Measurements from ENCODE around the gene NEDD8.
A peak's percentile ranks its signal among the peaks of the same experiment; 100 is the strongest.

NEDD8 gene

DNA sequence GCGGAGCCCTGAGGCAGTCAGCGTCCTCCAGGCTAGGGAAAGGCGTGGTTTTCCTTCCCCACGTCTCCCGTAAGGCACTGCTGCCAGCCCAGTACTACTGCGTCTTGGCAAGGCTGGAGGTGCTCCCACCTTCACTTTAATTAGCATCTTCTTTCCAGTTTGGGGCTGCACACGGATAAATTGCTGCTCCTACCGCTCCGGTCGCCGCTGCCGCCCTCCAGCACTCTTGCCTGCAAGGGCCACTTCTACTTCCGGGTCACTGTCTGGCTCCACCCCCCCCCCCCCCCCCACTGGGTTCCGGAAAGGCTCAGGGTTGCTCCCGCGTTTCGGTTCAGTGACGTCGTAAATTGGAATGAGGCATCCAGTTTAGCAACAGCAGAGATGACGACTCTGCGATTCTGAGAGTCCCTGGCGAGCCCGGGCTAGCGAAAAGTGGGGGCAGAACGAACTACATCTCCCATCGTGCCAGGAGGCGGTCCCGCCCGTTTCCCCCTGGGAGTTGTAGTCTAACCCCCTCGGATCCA lies at the start of gene NEDD8:
NEDD8 (minus strand) TSS at position 247 of the 524 bp plus-strand sequence; CDS start at position 147, 100 bp downstream.
- peak; percentile 88 to 99 (median 93) for DNase-seq
- intact Hi-C loops (cut with DNase I) = loop anchor here (1.0 kb wide), 1 partner anchor 10 kb away; the partner anchor contains the start of gene TINF2

DNA sequence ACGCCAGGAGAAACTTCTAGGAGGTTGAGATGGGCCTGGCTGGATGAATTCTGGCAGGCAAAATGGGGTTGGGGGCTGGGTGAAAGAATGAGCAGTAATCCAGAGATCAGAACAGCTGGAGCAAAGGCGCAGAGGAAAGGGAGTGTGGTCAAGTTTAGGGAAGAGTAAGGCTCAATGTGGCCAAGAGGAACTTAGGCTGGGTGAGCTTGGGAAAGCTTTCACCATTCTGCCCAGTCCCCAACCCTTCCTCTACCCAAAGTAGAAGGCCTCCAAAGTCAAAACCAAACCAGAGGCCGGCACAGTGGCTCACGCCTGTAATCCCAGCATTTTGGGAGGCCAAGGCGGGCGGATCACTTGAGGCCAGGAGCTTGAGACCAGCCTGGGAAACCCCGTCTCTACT lies 49.5 kb upstream of the NEDD8 start:
- intact Hi-C loops (cut with DNase I) = no loop called here
- DNase-seq = peak in 2 of 10 donors; percentile 25 to 41

DNA sequence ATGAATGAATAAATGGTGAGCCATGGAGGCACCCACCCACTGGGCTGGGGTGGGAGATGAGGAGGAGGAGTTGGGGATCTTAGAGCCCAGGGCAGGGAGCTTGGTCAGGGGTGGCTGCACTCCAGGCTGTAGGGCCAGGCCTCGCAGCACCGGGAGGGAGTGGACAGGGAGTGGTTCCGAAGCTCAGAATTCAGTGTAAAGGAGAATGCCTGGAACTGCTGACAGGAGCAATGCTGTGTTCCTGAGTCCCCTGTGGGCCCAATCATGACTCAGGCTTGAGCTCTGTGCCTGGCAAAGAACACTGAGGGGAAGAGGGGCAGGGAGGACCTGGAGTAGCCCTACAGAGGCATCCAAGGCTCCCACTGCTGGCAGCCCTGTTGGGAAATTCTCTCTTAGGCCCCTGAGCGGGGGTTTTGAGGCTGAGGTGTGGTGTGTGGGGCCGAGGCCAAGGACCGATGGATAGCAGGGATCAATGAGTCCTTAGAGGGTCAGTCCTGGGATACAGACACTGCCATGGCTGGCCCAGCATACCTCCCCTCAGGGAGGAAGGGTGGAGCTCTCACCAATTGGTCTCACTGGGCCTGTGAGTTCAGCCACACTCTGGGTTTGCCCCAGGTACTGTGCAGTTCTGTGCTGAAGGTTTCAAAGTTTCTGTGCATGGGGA lies 48.8 kb upstream of the NEDD8 start:
- intact Hi-C loops (cut with DNase I) = no loop called here
- peak in 3 of 10 donors; percentile 32 to 68 (median 42) for DNase-seq

DNA sequence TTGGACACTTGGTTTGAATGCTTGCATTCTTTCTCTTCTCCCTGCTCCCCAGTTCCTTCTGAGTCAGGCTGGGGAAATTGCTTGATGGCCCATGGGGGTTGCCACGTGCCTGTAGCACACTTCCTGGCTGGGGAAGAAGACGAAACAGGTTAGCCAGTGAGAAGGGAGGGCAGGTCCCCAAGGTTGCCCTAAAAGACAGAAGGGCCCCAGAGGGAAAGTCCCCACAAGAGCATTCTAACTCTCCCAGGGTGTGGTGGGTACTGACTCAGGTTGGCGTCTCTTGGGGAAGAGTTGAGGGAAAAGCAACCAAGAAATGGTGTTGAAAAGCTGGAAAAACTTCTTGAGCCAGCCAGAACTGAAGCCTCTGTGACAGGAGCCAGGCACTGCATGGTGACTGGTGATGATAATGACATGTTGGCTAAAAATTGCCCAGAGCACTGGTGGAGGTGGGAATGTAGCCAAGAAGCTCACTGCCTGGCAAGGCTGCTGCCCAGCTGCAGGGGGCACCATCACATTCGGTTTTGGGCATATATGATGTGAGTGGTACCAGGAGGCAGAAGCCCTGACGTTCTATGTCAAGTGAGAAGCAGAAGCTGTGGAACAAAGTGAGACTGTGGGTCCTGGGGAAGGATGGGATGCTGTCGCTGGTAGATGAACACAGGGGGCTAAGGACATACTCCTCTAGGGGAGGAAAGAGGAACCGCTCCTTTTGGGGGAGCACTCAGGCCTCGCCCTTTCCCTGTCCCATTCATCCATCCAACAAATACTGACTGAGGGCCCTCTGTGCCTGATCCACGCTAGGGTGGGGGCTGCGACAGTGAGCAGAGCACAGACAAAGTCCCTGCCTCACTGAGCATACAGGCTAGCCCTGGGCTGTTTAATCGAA lies 47.4 kb upstream of the NEDD8 start:
- DNase-seq = peak in 7 of 10 donors; percentile 32 to 92 (median 50)
- intact Hi-C loops (cut with DNase I) = no loop called here

DNA sequence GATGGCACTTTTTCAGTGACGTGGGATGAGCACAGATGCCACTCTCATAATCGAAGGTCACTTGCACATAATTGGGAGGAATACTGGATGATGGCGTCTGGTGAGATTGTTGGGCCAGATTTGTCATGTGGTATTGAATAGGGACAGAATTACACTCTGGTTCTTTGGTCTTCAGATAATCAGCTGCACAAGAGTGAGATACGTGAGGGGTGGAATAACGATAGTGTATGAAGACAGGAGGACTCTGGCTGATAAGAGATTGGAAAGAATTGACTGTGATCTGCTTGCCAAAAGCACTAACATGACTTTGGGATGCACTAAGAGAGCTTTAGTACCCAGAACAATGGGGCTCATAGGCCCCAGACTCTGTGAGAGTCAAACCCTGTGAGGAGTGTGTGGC lies 46.3 kb upstream of the NEDD8 start:
- no peak for DNase-seq
- intact Hi-C loops (cut with DNase I) = no loop called here

DNA sequence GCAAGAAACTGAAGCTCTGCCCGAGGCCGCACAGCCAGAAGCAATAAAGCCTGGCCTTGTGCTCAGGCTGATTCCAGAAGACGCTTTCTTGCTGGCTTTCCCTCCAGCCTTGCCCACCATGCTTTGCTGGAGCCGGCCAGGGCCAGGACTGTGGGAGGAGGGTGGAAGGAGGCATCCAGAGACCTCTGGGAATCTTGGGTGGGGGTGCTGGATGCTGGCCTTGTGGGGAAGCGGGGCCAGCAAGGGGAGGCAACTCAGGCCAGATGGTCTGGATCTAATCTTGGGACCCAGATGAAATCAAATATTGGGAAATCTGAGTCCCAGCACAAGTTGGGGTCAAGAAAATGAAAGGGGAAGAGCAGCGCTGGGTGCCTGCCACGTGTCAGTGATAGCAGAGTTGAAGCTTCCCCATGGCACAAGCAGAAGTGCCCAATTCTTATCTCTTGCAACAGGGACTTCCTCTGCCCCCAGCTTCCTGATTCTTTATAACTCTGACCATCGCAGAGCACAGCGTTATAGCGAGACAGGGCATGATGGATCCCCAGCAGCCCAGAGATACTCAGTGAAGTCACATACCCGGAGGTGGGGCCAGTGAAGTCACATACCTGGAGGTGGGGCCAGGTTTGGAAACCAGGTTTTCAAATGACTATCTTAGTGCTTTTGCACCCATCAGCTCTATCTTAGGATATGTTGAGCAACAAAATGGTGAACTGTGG lies 45.6 kb upstream of the NEDD8 start:
- DNase-seq = peak in 3 of 10 donors; percentile 45 to 81 (median 52)
- intact Hi-C loops (cut with DNase I) = no loop called here

DNA sequence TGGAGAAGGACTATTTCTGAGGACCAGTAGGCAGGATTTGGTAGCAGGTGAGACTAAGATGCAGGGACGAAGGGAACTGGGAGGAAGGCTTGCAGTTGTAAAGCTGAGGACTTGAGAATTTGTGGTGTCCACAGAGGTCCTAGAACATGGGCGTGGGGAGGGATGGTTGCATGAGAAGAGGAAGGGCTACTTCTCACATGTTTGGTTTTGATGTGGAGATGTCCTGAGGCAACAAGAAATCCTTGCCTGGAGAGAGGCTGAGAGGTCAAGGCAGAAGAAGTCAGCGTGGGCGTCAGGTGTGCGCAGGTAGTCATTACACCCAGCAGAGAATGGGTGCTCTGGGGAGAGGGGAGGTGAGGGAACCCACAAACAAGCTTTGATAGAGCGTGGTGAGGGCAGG lies 44.9 kb upstream of the NEDD8 start:
- intact Hi-C loops (cut with DNase I) = no loop called here
- DNase-seq = peak in 3 of 10 donors; percentile 3 to 45 (median 21)

DNA sequence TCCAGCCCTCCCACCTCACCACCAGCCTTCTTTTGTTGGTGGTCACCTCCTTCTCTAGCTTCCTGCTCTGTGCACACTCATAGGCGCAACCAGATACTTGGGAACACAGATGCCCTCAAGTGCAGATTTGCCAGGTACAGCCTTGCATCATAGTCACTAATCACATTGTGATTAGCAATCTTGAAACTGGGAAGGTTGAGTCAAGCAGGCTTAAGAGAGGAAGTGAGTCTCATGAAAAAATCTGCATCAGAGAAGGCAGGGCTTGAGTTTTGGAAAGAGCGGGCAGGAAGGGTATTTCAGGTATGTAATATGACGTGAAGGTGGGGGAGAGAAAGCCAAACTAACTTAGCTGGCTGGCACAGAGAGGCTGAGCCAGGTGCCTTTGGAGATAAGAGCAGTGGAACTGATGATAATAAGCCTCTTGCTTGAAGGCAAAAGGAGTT lies 42.0 kb upstream of the NEDD8 start:
- peak in 3 of 10 donors; percentile 7 to 42 (median 35) for DNase-seq
- intact Hi-C loops (cut with DNase I) = no loop called here

DNA sequence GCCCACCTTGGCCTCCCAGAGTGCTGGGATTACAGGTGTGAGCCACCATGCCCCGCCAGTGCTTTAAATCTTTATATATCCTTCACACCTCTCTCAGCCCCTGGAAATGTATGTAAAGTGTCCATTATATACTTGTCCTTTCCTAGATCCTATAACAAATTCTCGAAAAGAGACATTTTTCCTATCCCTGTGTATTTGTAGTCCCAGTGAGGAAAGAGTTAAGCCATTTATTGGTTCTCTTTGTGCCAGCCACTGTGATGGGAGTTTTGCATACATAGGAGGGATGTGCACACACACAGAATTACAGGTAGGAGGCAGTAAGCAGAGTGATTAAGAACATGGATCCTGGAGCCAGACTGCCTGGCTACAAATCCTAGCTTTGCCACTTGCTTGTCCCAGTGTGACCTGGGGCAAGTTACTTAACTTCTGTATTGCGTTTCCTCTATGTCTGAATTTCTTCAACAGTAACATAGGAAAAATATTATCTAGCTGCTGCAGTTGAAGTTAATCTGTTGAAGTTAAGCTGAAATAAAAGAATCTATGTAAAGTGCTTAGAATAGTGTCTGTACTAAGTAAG lies 41.3 kb upstream of the NEDD8 start:
- DNase-seq = peak in 2 of 10 donors; percentile 7 to 35
- intact Hi-C loops (cut with DNase I) = no loop called here

DNA sequence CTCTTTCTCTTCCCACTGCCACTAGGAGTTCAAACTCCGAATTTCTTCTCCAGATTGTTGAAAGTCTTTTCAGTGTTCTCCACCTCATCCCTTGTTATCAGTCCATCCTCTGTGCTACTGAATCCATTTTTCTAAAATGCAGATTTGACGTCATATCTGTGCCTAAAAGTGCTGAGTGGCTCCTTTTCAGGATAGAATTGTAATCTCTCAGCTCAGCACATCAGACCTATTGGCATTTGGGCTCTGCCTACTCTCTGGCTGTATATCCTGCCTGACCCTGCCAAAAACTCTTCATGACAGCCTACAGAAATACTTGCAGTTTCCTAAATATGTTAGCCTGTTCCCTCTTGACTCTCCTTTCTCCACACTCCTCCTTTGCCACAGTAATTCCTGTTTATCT lies 40.3 kb upstream of the NEDD8 start:
- intact Hi-C loops (cut with DNase I) = no loop called here
- no peak for DNase-seq

DNA sequence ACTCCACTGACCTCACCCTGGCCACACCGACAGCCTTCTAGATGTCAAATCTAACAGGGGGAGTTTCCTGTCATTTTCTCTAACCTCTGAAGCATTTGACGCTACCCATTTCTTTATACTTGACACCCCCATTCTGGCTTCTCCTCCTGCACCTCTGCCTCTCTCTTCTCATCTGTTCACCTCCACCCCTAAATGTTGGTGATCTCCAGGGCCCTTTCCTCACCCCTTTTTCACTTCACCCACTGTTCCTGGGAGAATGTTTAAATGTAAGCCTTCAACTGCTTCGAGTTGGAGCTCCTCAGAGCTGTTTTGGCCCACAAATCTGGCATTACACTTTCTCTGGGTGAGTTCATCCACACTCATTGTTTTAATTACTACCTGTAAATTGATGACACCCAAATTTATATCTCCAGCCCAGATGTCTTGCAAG lies 39.7 kb upstream of the NEDD8 start:
- intact Hi-C loops (cut with DNase I) = loop anchor here (1.0 to 2.0 kb wide), 2 partner anchors 27 to 29 kb away; partner anchors contain the start of genes DHRS1, NOP9 and TINF2

DNA sequence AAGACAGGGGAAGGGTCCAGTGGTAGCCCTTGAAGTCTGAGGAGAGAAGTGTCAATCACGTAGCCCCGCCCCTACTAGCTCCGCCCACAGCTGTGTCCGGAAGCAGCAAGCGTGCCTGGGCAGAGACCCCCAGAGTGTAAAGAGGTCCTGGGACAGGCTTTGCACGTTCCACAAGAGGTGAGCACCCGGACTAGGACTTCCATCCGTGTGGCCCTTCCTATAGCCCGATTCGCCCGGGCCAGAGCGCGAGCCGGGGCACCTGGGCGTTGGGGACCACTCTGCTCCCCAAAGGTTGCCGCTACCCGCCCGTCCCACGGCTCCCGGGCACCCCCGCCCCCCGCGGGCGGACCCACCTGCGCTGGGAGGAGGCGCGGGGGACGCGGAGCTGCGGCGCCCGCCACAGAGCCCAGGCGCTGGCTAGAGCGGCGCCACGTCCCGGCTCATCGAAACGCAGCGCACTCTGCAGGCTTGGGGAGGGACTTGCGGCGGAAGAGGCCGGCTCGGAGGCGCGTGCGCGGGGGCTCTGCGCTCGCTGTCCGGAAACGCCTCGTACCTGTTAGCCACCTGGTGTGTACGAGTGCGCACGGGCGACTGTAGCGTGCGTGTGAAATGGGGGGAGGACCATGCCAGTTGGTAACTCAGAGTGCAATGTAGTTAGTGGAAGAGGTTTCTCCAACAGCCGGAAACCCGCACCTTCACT lies 39.1 kb upstream of the NEDD8 start, which contains the start of gene RABGGTA:
RABGGTA (minus strand) TSS at position 464 of the 700 bp plus-strand sequence. CDS start 482 bp downstream, outside the sequence.
- DNase-seq = peak; percentile 73 to 98 (median 84)
- intact Hi-C loops (cut with DNase I) = loop anchor here (1.0 to 2.0 kb wide), 2 partner anchors 28 kb away; partner anchors contain the start of genes DHRS1, NOP9 and TINF2

More for the DNA sequence above, 39.7 kb upstream of the NEDD8 start:
- DNase-seq = no peak

DNA sequence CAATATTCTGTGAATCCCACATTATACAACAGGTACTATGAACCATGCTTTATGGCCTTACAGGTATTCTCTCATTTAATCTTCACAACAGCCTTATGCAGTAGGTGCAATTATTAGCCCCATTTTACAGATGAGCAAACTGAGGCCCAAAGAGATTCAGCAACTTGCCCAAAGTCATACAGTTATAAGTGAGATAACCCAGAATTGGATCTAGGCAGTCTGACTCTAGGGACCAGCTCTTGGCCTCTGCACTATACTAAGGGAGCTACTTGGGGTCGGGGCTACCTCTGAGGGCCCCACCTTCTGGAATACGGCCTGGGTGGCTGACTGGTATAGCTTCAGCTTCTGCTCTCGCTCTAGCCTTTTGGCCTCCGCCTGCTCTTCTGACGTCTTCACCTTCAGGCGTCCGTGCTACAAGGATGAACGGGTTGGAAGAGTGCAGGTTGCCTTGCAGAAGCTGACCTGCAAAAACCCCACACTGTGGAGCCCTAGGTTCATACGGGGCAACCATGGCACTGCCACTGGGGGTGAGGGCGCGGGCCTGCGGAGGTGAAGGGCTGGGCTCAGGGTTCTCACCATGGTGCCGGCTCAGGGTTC lies 38.5 kb upstream of the NEDD8 start:
- peak in 1 of 10 donors; percentile 66 for DNase-seq
- intact Hi-C loops (cut with DNase I) = loop anchor here (1.0 to 2.0 kb wide), 2 partner anchors 28 to 29 kb away; partner anchors contain the start of genes DHRS1, NOP9 and TINF2

DNA sequence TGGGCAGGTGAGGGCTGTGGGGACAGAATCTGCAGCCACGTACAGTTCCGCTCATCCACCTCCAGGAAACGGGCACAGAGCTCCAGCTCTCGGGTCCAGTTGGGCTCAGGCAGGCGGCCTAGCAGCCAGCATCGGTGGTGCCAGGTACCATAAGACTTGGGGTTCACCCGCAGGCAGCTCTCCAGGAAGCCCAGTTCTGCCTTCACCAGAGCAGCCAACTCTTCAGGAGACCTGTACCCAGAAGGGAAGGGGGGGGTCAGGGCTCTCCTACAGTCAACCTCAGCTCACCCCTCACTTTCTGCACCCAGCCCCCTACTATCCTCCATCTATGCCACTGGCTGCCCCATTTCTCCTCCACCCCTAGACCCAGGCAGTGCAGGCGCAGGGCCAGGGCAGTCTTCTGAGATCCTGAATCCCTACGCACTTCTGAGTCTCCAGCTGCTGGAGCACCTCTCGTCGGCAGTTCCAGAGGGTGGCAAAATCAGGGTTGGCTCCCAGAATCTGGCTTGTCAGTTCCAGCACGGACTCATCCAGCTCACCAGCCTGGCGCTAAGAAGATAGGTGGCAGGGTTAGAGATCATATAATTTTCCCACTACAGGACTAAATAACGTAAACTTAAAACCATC lies 37.9 kb upstream of the NEDD8 start:
- intact Hi-C loops (cut with DNase I) = loop anchor here (2.0 kb wide), 1 partner anchor 27 kb away; the partner anchor contains the start of gene TINF2
- peak in 2 of 10 donors; percentile 39 to 56 for DNase-seq

DNA sequence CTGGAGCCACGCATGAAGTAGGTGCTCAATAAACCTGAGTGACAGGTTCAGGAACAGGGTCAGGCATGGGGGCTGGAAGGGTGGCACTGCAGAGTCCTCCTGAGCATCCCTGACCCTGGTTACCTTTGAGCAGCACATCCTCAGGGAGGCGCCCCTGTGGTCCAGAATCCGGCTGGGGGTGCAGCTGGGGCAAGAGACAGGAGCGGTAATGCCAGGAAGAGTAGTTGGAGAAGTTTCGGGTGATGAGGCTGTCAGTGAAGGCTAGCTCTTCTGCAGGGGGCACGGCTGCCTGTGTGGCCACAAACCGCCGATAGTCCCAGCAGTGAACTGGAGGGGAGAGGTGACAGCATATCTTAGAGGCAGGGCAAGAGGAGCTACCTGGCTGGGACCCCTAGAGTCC lies 37.2 kb upstream of the NEDD8 start:
- intact Hi-C loops (cut with DNase I) = no loop called here
- DNase-seq = peak in 2 of 10 donors; percentile 23 to 44

DNA sequence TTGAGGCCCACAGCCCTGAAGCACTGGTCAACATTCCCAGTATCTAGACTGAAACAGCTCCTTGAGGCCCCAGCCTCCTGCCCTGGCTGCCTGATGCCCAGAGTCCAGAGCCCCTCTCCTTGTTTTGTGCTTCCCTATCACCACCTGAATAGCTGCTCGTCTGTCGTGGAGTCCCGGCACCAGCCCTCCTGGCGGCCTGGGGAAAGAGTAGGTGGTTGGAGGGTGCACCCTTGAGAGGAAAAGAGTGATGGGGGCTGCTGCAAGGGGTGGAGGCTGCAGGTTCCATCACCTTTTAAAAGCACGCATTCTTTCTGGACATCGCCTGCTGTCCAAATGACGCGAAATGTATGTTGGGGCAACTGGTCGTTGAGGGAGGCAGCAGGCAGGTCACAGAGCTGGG lies 36.1 kb upstream of the NEDD8 start:
- intact Hi-C loops (cut with DNase I) = no loop called here
- peak in 2 of 10 donors; percentile 24 to 38 for DNase-seq

DNA sequence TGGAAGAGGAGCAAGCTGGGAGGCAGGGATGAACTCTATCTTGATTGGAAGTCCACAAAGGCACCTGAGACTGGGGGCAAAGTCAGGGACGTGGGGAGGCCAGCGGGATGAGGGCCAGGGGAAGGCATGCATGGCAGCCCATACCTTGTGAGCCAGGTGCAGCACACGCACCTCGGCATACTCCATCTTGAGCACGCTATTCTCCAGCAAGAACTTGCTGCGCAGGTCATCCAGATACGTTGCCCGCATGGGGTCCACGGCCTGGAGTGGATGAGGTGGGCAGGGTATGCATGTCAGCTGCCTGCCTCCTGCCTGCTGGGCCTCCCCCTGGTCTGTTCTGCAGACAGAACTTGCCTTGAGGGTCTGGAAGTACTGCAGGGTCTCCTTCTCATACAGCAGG lies 35.3 kb upstream of the NEDD8 start:
- DNase-seq = peak in 2 of 10 donors; percentile 33 to 62
- intact Hi-C loops (cut with DNase I) = no loop called here

All from posterior cingulate gyrus (tissue), 11 donors.